GM23338 (cell line): Measurements from ENCODE around the gene APOL2.

Source experiments
- CREB1 ChIP-seq: fragments of 250-450 bp; sonication (Bioruptor Pico); IDR thresholded peaks from 2 replicates; pipeline ENCODE4 v1.5.0; 2020; ENCODE audit warnings: low read depth, mild to moderate bottlenecking, moderate library complexity
- CTCF ChIP-seq, 2 experiments: fragments of 200-600 bp in 1 of 2; sonication (generic) in 1 of 2; conservative IDR thresholded peaks; 2 replicates each; pipeline versions ENCODE4 v1.5.1 to v1.6.1; 2016 to 2017; ENCODE audit warnings: antibody characterized with exemption in 2 of 2, low read depth in 2 of 2, mild to moderate bottlenecking in 2 of 2, moderate library complexity in 1 of 2
- ETS1 ChIP-seq: IDR thresholded peaks from 2 replicates; pipeline ENCODE4 v1.6.1; 2016; ENCODE audit warnings: antibody characterized with exemption
- EZH2 ChIP-seq: fragments of 200-600 bp; sonication (generic); IDR thresholded peaks from one replicate; pipeline ENCODE4 v1.8.0; 2017; ENCODE audit warnings: antibody characterized with exemption, mild to moderate bottlenecking, low read depth; ENCODE audit not compliant: unreplicated experiment
- EZH2phosphoT487 ChIP-seq: fragments of 200-600 bp; sonication (generic); IDR thresholded peaks from one replicate; pipeline ENCODE4 v1.8.1; 2018; ENCODE audit warnings: antibody characterized with exemption; ENCODE audit not compliant: unreplicated experiment
- JUNB ChIP-seq: IDR thresholded peaks from one replicate; pipeline ENCODE4 v1.6.1; 2016; ENCODE audit warnings: antibody characterized with exemption; ENCODE audit not compliant: unreplicated experiment
- NANOG ChIP-seq: IDR thresholded peaks from 2 replicates; pipeline ENCODE4 v1.6.1; 2016; ENCODE audit warnings: antibody characterized with exemption, borderline replicate concordance
- POLR2AphosphoS5 ChIP-seq: IDR thresholded peaks from 2 replicates; pipeline ENCODE4 v1.6.1; 2016; ENCODE audit warnings: antibody characterized with exemption, low read depth
- REST ChIP-seq: IDR thresholded peaks from one replicate; pipeline ENCODE4 v1.6.1; 2018; ENCODE audit warnings: antibody characterized with exemption; ENCODE audit not compliant: unreplicated experiment
- STAT1 ChIP-seq: IDR thresholded peaks from one replicate; pipeline ENCODE4 v1.6.1; 2016; ENCODE audit warnings: antibody characterized with exemption; ENCODE audit not compliant: unreplicated experiment
- ZNF114 ChIP-seq: fragments of 250-450 bp; sonication (Bioruptor Pico); IDR thresholded peaks from 2 replicates; pipeline ENCODE4 v1.5.0; 2020; ENCODE audit warnings: mild to moderate bottlenecking, moderate library complexity
- ZNF462 ChIP-seq: fragments of 250-450 bp; sonication (Bioruptor Pico); IDR thresholded peaks from 2 replicates; pipeline ENCODE4 v1.5.0; 2020; ENCODE audit warnings: mild to moderate bottlenecking, moderate library complexity

- TF ChIP-seq CTCF (conservative IDR thresholded peaks at IDR 0.05; ENCODE audit: low read depth in 2 of 2) (no peak), POLR2AphosphoS5 (no peak), EZH2 (no peak), EZH2phosphoT487 (no peak), STAT1 (no peak), REST (no peak), JUNB (no peak), ZNF114 (CRISPR knock-in tag) (no peak), ETS1 (no peak), CREB1 (CRISPR knock-in tag) (no peak), NANOG (no peak), ZNF462 (CRISPR knock-in tag) (no peak)
Observed at GRCh38 chr22:36193171-36193570, 46.2 kb downstream of the APOL2 start.
